Endothelial cell of umbilical vein (primary cell): Measurements from ENCODE around the gene LOXL4.

Source experiments
- POLR2A ChIP-seq: IDR thresholded peaks from 2 replicates; pipeline ENCODE4 v1.6.1; 2012; ENCODE audit warnings: low read depth, mild to moderate bottlenecking, control low read depth, low read length
- TF ChIP-seq, protein P1 (sequence below), 2 donors: IDR thresholded peaks; 1 replicate in 1 of 2; 2 replicates in 1 of 2; pipeline ENCODE4 v1.5.1; 2011; ENCODE audit warnings: low read length in 2 of 2, mild to moderate bottlenecking in 2 of 2, moderate library complexity in 2 of 2, control low read depth in 1 of 2, inconsistent platforms in 1 of 2, low read depth in 1 of 2; ENCODE audit not compliant: insufficient read depth in 1 of 2; ENCODE audit errors: extremely low read depth in 1 of 2

DNA sequence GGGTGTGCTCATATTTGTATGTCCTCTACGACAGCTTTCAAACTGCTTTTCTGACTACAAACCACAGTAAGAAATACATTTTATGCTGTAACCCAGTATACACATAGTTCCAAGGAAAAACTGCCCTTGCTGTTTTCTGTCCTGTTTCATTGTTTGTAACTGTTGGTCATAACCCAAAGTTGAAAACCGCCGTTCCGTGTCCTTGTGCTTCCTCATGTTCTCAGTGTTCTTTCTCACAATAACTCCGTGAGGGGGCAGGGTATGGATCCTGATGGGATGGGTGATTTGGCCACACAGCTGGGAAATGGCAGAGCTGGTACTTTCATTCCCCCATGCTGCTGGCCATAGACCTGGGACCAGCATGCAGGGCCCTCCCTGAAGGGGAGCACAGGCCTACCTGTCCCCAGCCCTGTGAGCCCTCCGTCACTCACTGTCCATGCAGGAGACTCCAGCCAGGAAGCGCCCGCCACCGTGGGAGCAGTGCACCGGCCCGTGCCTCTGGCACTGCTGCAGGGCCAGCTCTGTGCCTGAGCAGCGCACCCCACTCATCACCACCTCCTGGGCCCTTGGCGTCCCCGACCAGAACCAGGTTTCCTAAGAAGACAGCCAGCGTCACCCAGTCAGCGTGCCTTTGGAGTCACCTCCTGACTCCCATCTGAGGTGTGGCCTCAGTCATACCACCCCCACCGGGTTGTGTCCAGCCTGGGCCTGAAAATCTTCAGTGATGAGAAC, 12.7 kb downstream of the LOXL4 start:
- TF ChIP-seq POLR2A: no peak
- TF ChIP-seq, protein P1, sequence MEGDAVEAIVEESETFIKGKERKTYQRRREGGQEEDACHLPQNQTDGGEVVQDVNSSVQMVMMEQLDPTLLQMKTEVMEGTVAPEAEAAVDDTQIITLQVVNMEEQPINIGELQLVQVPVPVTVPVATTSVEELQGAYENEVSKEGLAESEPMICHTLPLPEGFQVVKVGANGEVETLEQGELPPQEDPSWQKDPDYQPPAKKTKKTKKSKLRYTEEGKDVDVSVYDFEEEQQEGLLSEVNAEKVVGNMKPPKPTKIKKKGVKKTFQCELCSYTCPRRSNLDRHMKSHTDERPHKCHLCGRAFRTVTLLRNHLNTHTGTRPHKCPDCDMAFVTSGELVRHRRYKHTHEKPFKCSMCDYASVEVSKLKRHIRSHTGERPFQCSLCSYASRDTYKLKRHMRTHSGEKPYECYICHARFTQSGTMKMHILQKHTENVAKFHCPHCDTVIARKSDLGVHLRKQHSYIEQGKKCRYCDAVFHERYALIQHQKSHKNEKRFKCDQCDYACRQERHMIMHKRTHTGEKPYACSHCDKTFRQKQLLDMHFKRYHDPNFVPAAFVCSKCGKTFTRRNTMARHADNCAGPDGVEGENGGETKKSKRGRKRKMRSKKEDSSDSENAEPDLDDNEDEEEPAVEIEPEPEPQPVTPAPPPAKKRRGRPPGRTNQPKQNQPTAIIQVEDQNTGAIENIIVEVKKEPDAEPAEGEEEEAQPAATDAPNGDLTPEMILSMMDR (IDR thresholded peaks at IDR 0.05; ENCODE audit: extremely low read depth in 1 of 2, insufficient read depth in 1 of 2, low read depth in 1 of 2, low read length in 2 of 2): no peak
